IMR-90 (cell line): ENCODE results near the gene HBD. TPM values are rescaled to one million over a fixed set of nuclear protein-coding genes. Genes with fewer than 3 reads are reported as not detected.

Experiments used
- ATAC-seq: fragments of 200-7000 bp; cut with Tn5 transposase; 2 replicates; pipeline ENCODE4 v1.9.1; 2020; ENCODE audit warnings: low read depth, mild to moderate bottlenecking, moderate library complexity
- BruUV-seq: library from RNA; stranded (reverse); fragments of 400-500 nt; replicated peaks from 2 replicates; lab custom pipeline; 2021; lab: Mats Ljungman, UMichigan
- CTCF ChIA-PET: fragments of 300-600 bp; formaldehyde crosslinking; extraction: SDS; loops from one replicate; lab custom pipeline; 2021; ENCODE audit warnings: antibody characterized with exemption; lab: Yijun Ruan, JAX
- POLR2A ChIA-PET: fragments of 300-600 bp; sonication (Branson Sonifier 250); formaldehyde crosslinking; loops from one replicate; lab custom pipeline; 2022; ENCODE audit warnings: antibody characterized with exemption; ENCODE audit not compliant: unreplicated experiment; lab: Charles Lee
- DNase-seq: peaks from one replicate; pipeline ENCODE4 v3.0.0; 2013
- H2AFZ ChIP-seq: replicated peaks from 2 replicates; pipeline ENCODE3; 2013; ENCODE audit warnings: low read length, mild to moderate bottlenecking; ENCODE audit not compliant: poor library complexity
- H2AK5ac ChIP-seq: 2 replicates; pipeline ENCODE4 v1.6.1; 2013; ENCODE audit warnings: low read depth, low read length, inconsistent platforms
- H2AK9ac ChIP-seq: replicated peaks from 2 replicates; pipeline ENCODE3; 2013; ENCODE audit warnings: mild to moderate bottlenecking, low read depth, low read length, moderate library complexity; ENCODE audit not compliant: poor library complexity
- H2BK120ac ChIP-seq: 2 replicates; pipeline ENCODE4 v1.6.1; 2013; ENCODE audit warnings: low read depth, low read length, inconsistent platforms
- H2BK15ac ChIP-seq: 3 replicates; pipeline ENCODE4 v1.6.1; 2013; ENCODE audit warnings: low read depth, low read length, inconsistent platforms
- H2BK20ac ChIP-seq: 2 replicates; pipeline ENCODE4 v1.6.1; 2013; ENCODE audit warnings: low read depth, mild to moderate bottlenecking, inconsistent platforms, low read length, moderate library complexity
- H2BK5ac ChIP-seq: 2 replicates; pipeline ENCODE4 v1.6.1; 2013; ENCODE audit warnings: mild to moderate bottlenecking, low read depth, low read length, inconsistent platforms; ENCODE audit not compliant: poor library complexity, severe bottlenecking
- H3K14ac ChIP-seq: replicated peaks from 2 replicates; pipeline ENCODE4 v1.6.1; 2013; ENCODE audit warnings: low read depth, low read length, inconsistent platforms
- H3K18ac ChIP-seq: 2 replicates; pipeline ENCODE4 v1.6.1; 2013; ENCODE audit warnings: low read depth, low read length, control low read depth
- H3K23ac ChIP-seq: 2 replicates; pipeline ENCODE4 v1.6.1; 2013; ENCODE audit warnings: low read depth, low read length, inconsistent platforms
- H3K27ac ChIP-seq: 2 replicates; pipeline ENCODE4 v1.5.1; 2013; ENCODE audit warnings: mild to moderate bottlenecking, control low read depth, low read length; ENCODE audit not compliant: insufficient read depth
- H3K27me3 ChIP-seq: 2 replicates; pipeline ENCODE4 v1.6.1; 2013; ENCODE audit warnings: low read length; ENCODE audit not compliant: control insufficient read depth, insufficient read depth
- H3K36me3 ChIP-seq: 2 replicates; pipeline ENCODE4 v1.6.1; 2013; ENCODE audit warnings: low read length, mixed read lengths; ENCODE audit not compliant: control insufficient read depth, insufficient read depth
- H3K4ac ChIP-seq: 2 replicates; pipeline ENCODE4 v1.6.1; 2013; ENCODE audit warnings: low read depth, low read length, inconsistent platforms
- H3K4me1 ChIP-seq: 2 replicates; pipeline ENCODE4 v1.6.1; 2013; ENCODE audit warnings: low read length, mixed read lengths; ENCODE audit not compliant: control insufficient read depth, insufficient read depth
- H3K4me2 ChIP-seq: 2 replicates; pipeline ENCODE4 v1.6.1; 2013; ENCODE audit warnings: low read depth, mild to moderate bottlenecking, control low read depth, low read length, moderate library complexity
- H3K4me3 ChIP-seq: 2 replicates; pipeline ENCODE4 v1.5.1; 2013; ENCODE audit warnings: low read depth, mild to moderate bottlenecking, control low read depth, low read length, moderate library complexity; ENCODE audit not compliant: insufficient read depth
- H3K56ac ChIP-seq: 2 replicates; pipeline ENCODE4 v1.6.1; 2013; ENCODE audit warnings: low read length, inconsistent platforms; ENCODE audit not compliant: insufficient read depth; ENCODE audit errors: extremely low read depth
- H3K79me1 ChIP-seq, 2 experiments: 2 replicates each; pipeline ENCODE4 v1.6.1; 2013; ENCODE audit warnings: low read length in 2 of 2, inconsistent platforms in 1 of 2, low read depth in 1 of 2
- H3K9ac ChIP-seq: 2 replicates; pipeline ENCODE4 v1.6.1; 2013; ENCODE audit warnings: low read depth, low read length, control low read depth
- H3K9me1 ChIP-seq: 2 replicates; pipeline ENCODE4 v1.6.1; 2013; ENCODE audit warnings: low read length, inconsistent platforms; ENCODE audit not compliant: insufficient read depth
- H3K9me3 ChIP-seq: 2 replicates; pipeline ENCODE4 v1.6.1; 2013; ENCODE audit warnings: low read length; ENCODE audit not compliant: control insufficient read depth, insufficient read depth
- H4K20me1 ChIP-seq: 2 replicates; pipeline ENCODE4 v1.6.1; 2013; ENCODE audit warnings: low read length, inconsistent platforms; ENCODE audit not compliant: insufficient read depth
- H4K5ac ChIP-seq: 2 replicates; pipeline ENCODE4 v1.6.1; 2013; ENCODE audit warnings: mild to moderate bottlenecking, low read depth, low read length, control low read depth
- H4K8ac ChIP-seq, 2 experiments: 2 replicates each; pipeline ENCODE4 v1.6.1; 2013; ENCODE audit warnings: low read depth in 2 of 2, low read length in 2 of 2, control low read depth in 1 of 2, inconsistent platforms in 1 of 2
- H4K91ac ChIP-seq: 2 replicates; pipeline ENCODE4 v1.6.1; 2013; ENCODE audit warnings: low read depth, low read length, inconsistent platforms; ENCODE audit not compliant: insufficient read depth
- BHLHE40 ChIP-seq: fragments of 150-350 bp; IDR thresholded peaks from 2 replicates; pipeline ENCODE4 v1.6.1; 2016; ENCODE audit warnings: mild to moderate bottlenecking, low read depth, low read length
- CEBPB ChIP-seq: IDR thresholded peaks from 2 replicates; pipeline ENCODE4 v1.6.1; 2012; ENCODE audit warnings: low read depth, low read length, improper control_type of control experiment
- CHD1 ChIP-seq: IDR thresholded peaks from 2 replicates; pipeline ENCODE4 v1.6.1; 2012; ENCODE audit warnings: low read depth, low read length, improper control_type of control experiment
- ELK1 ChIP-seq: fragments of 150-350 bp; IDR thresholded peaks from 2 replicates; pipeline ENCODE4 v1.6.1; 2016; ENCODE audit warnings: low read depth, mild to moderate bottlenecking, low read length, moderate library complexity, borderline replicate concordance
- FOS ChIP-seq: fragments of 150-350 bp; IDR thresholded peaks from 2 replicates; pipeline ENCODE4 v1.6.1; 2016; ENCODE audit warnings: low read depth, low read length
- MAFK ChIP-seq: IDR thresholded peaks from 2 replicates; pipeline ENCODE4 v1.6.1; 2012; ENCODE audit warnings: low read depth, low read length, improper control_type of control experiment
- MAZ ChIP-seq: IDR thresholded peaks from 2 replicates; pipeline ENCODE4 v1.6.1; 2012; ENCODE audit warnings: low read depth, mild to moderate bottlenecking, low read length, improper control_type of control experiment, moderate library complexity, borderline replicate concordance
- MXI1 ChIP-seq: IDR thresholded peaks from 2 replicates; pipeline ENCODE4 v1.6.1; 2012; ENCODE audit warnings: low read depth, mild to moderate bottlenecking, low read length, moderate library complexity, borderline replicate concordance
- NFE2L2 ChIP-seq: fragments of 150-350 bp; IDR thresholded peaks from 2 replicates; pipeline ENCODE4 v1.6.1; 2016; ENCODE audit warnings: low read depth, mild to moderate bottlenecking, low read length
- POLR2A ChIP-seq: IDR thresholded peaks from 2 replicates; pipeline ENCODE4 v1.6.1; 2012; ENCODE audit warnings: mild to moderate bottlenecking, low read depth, low read length
- RAD21 ChIP-seq: IDR thresholded peaks from 2 replicates; pipeline ENCODE4 v1.6.1; 2012; ENCODE audit warnings: low read length, improper control_type of control experiment
- RCOR1 ChIP-seq: IDR thresholded peaks from 2 replicates; pipeline ENCODE4 v1.6.1; 2012; ENCODE audit warnings: mild to moderate bottlenecking, low read length, improper control_type of control experiment; ENCODE audit not compliant: insufficient replicate concordance
- RFX5 ChIP-seq: IDR thresholded peaks from 2 replicates; pipeline ENCODE4 v1.8.0; 2012; ENCODE audit warnings: low read depth, mild to moderate bottlenecking, low read length, moderate library complexity
- SMC3 ChIP-seq: fragments of 150-350 bp; IDR thresholded peaks from 2 replicates; pipeline ENCODE4 v1.6.1; 2016; ENCODE audit warnings: low read depth, mild to moderate bottlenecking, antibody characterized with exemption, low read length, moderate library complexity
- WGBS, 2 experiments: methylation state at CpG; one replicate each; pipeline versions ENCODE4 v1.1.5 to v1.1.7; 2013; ENCODE audit warnings: missing lambda C conversion rate in 2 of 2; ENCODE audit not compliant: insufficient read length in 1 of 2; ENCODE audit errors: extremely low coverage in 2 of 2; 5-methylcytosine and 5-hydroxymethylcytosine counted together
- dilution Hi-C: fragments of 300-500 bp; cut with HindIII; formaldehyde crosslinking; loops from one replicate; pipeline ENCODE4 v1.14.3; 2018; ENCODE audit warnings: low sequenced_read_pairs; ENCODE audit not compliant: unreplicated experiment
- in situ Hi-C: fragments of 300-500 bp; cut with MboI; formaldehyde crosslinking; loops from 3 replicates; pipeline ENCODE4 v1.14.3; 2019; ENCODE audit warnings: low sequenced_read_pairs, inconsistent platforms, mixed read lengths
- intact Hi-C: fragments of 100-400 bp; cut with micrococcal nuclease; formaldehyde crosslinking; loops from 2 replicates; pipeline ENCODE4 v1.10.0; 2022
- polyA plus RNA-seq, 3 experiments: library from polyadenylated mRNA; depleted of rRNA; stranded (reverse); fragments of >200 nt; gene quantifications; 2 replicates each; pipeline ENCODE4 v1.2.3, GENCODE V29; 2012; ENCODE audit warnings: low replicate concordance in 1 of 3
- total RNA-seq: library from RNA; depleted of rRNA; stranded (reverse); fragments of >200 nt; gene quantifications from 2 replicates; pipeline ENCODE4 v1.2.3, GENCODE V29; 2012
- TF ChIP-seq, protein P1 (sequence below): fragments of 150-350 bp; IDR thresholded peaks from 2 replicates; pipeline ENCODE4 v1.6.1; 2017; ENCODE audit warnings: mild to moderate bottlenecking, antibody characterized with exemption, low read length, low read depth
- TF ChIP-seq, protein P2 (sequence below): conservative IDR thresholded peaks from 2 replicates; pipeline ENCODE4 v1.5.1; 2012; ENCODE audit warnings: mild to moderate bottlenecking, low read depth, low read length, improper control_type of control experiment

HBD gene
- total and polyA plus RNA-seq, 2 of the 4 experiments (the other 2 are of a cell fraction): 6.3 to 12.0 TPM

GRCh38 chr11:5241458-5241857 lies 7.2 kb upstream of the HBD start:
- H3K4me3 ChIP-seq: no peak overlapping the region
- dilution Hi-C loops (no loop called here), in situ Hi-C loops (no loop called here), intact Hi-C loops (no loop called here)
- no peak overlapping the region for H4K91ac ChIP-seq
- 58% methylated on average over 2 of the region's 3 CpGs; no CpG with 5 or more reads in 1 of the 2 experiments for WGBS, 2 experiments
- no peak overlapping the region for H3K56ac ChIP-seq
- H3K27me3 ChIP-seq: no peaks in the 10 kb centered on the region
- no peak overlapping the region for H3K23ac ChIP-seq
- H3K9ac ChIP-seq: no peak overlapping the region
- no peak overlapping the region for H2BK15ac ChIP-seq
- no peak overlapping the region for H4K8ac ChIP-seq
- H4K20me1 ChIP-seq: no peaks in the 10 kb centered on the region
- H2AK9ac ChIP-seq: no peak overlapping the region
- peaks cover 5% of the 10 kb centered on the region; the same call in 1 of the 2 replicates for H3K9me1 ChIP-seq
- peaks cover 2% of the 10 kb centered on the region; the same call in 1 of the 2 replicates for H3K4me1 ChIP-seq
- H3K36me3 ChIP-seq: no peaks in the 10 kb centered on the region
- no peaks in the 10 kb centered on the region for H3K9me3 ChIP-seq
- H3K18ac ChIP-seq: no peak overlapping the region
- H2AFZ ChIP-seq: no peak overlapping the region
- no peak overlapping the region for H4K5ac ChIP-seq
- no peak overlapping the region for H2BK20ac ChIP-seq
- no peak overlapping the region for H3K4me2 ChIP-seq
- no peak overlapping the region for H3K4ac ChIP-seq
- no peak overlapping the region for H3K14ac ChIP-seq
- DNase-seq: no peak
- no TSS peak for BruUV-seq
- H3K79me1 ChIP-seq: no peaks in the 10 kb centered on the region
- CTCF ChIA-PET: no interaction called here
- no peak overlapping the region for H2AK5ac ChIP-seq
- no peak overlapping the region for H2BK120ac ChIP-seq
- POLR2A ChIA-PET: no interaction called here
- H2BK5ac ChIP-seq: no peak overlapping the region
- TF ChIP-seq CHD1 (no peak), NFE2L2 (no peak), RCOR1 (no peak), MAFK (no peak), RFX5 (no peak), MAZ (no peak), CEBPB (no peak), FOS (no peak), MXI1 (no peak), ELK1 (no peak), BHLHE40 (no peak), SMC3 (no peak), RAD21 (no peak), POLR2A (no peak)
- TF ChIP-seq, protein P1, sequence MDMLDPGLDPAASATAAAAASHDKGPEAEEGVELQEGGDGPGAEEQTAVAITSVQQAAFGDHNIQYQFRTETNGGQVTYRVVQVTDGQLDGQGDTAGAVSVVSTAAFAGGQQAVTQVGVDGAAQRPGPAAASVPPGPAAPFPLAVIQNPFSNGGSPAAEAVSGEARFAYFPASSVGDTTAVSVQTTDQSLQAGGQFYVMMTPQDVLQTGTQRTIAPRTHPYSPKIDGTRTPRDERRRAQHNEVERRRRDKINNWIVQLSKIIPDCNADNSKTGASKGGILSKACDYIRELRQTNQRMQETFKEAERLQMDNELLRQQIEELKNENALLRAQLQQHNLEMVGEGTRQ: no peak
- TF ChIP-seq, protein P2, sequence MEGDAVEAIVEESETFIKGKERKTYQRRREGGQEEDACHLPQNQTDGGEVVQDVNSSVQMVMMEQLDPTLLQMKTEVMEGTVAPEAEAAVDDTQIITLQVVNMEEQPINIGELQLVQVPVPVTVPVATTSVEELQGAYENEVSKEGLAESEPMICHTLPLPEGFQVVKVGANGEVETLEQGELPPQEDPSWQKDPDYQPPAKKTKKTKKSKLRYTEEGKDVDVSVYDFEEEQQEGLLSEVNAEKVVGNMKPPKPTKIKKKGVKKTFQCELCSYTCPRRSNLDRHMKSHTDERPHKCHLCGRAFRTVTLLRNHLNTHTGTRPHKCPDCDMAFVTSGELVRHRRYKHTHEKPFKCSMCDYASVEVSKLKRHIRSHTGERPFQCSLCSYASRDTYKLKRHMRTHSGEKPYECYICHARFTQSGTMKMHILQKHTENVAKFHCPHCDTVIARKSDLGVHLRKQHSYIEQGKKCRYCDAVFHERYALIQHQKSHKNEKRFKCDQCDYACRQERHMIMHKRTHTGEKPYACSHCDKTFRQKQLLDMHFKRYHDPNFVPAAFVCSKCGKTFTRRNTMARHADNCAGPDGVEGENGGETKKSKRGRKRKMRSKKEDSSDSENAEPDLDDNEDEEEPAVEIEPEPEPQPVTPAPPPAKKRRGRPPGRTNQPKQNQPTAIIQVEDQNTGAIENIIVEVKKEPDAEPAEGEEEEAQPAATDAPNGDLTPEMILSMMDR: no peak
- no peak for ATAC-seq
- no peak overlapping the region for H3K27ac ChIP-seq
